Activated T-cell treated with anti-CD3 and anti-CD28 coated beads, Interleukin-2, amount 50 U/mL, for 72 hours (primary cell): ENCODE data around the gene TCF7. TPM values are rescaled to one million over a fixed set of nuclear protein-coding genes. Genes with fewer than 3 reads are reported as not detected.

Experiments
- ATAC-seq, 2 donors: fragments of 150-1000 bp; cut with Tn5 transposase; replicated peaks in 1 of 2; 2 replicates each; pipeline ENCODE4 v1.10.0; 2021; ENCODE audit warnings: moderate library complexity in 2 of 2, mild to moderate bottlenecking in 1 of 2
- DNase-seq, 2 donors: peaks; one replicate each; pipeline ENCODE4 v3.0.0; 2021 to 2022; ENCODE audit warnings: mixed read lengths in 1 of 2
- H3K27ac Mint-ChIP-seq: one replicate; pipeline ENCODE4 v1.8.0; 2022; ENCODE audit warnings: mild to moderate bottlenecking, moderate library complexity, mixed read lengths
- H3K27me3 Mint-ChIP-seq: one replicate; pipeline ENCODE4 v1.8.0; 2022; ENCODE audit warnings: low read depth, mixed read lengths
- H3K36me3 Mint-ChIP-seq, 2 donors: one replicate each; pipeline ENCODE4 v1.8.0; 2022; ENCODE audit warnings: mixed read lengths in 2 of 2, mild to moderate bottlenecking in 1 of 2; ENCODE audit not compliant: insufficient read depth in 2 of 2
- H3K4me1 Mint-ChIP-seq: one replicate; pipeline ENCODE4 v1.8.0; 2022; ENCODE audit warnings: low read depth, mixed read lengths
- H3K4me3 Mint-ChIP-seq, 2 donors: one replicate each; pipeline ENCODE4 v1.8.0; 2022; ENCODE audit warnings: mild to moderate bottlenecking in 2 of 2, mixed read lengths in 2 of 2, moderate library complexity in 2 of 2
- H3K9me3 Mint-ChIP-seq, 2 donors: one replicate each; pipeline ENCODE4 v1.8.0; 2022; ENCODE audit warnings: mixed read lengths in 2 of 2
- total RNA-seq, 2 donors: library from RNA; stranded (reverse); gene quantifications; one replicate each; pipeline ENCODE4 v1.2.3, GENCODE V29; 2022

TCF7 gene
- total RNA-seq, 2 donors from 2014 or later, result 142 to 265 TPM

- ATAC-seq (peak; percentile 81), DNase-seq (peak; percentile 68)
- H3K27ac Mint-ChIP-seq, result peak overlapping the region; percentile 75
- peaks cover 78% of the 10 kb centered on the region for H3K4me1 Mint-ChIP-seq
- H3K4me3 Mint-ChIP-seq, result peak overlapping the region; percentile 82 to 87
- peaks cover 6 to 12% of the 10 kb centered on the region in 2 donors for H3K36me3 Mint-ChIP-seq
- no peaks in the 10 kb centered on the region for H3K27me3 Mint-ChIP-seq
- H3K9me3 Mint-ChIP-seq, result no peaks in the 10 kb centered on the region
Observed at GRCh38 chr5:134111741-134112647, 2.5 kb upstream of the TCF7 start.

GRCh38 chr5:134112726-134113362, 1.6 kb upstream of the TCF7 start:
- Mint-ChIP-seq H3K9me3 (no peaks in the 10 kb centered on the region), H3K36me3 (peaks cover 7 to 20% of the 10 kb centered on the region in 2 donors), H3K4me1 (peaks cover 78% of the 10 kb centered on the region), H3K4me3 (peak overlapping the region; percentile 82 to 87), H3K27ac (peak overlapping the region; percentile 9), H3K27me3 (no peaks in the 10 kb centered on the region)
- no peak for DNase-seq
- ATAC-seq, result no peak

- ATAC-seq (no peak), DNase-seq (no peak)
- Mint-ChIP-seq H3K4me3 (peak overlapping the region; percentile 87 to 94), H3K36me3 (peaks cover 7 to 20% of the 10 kb centered on the region in 2 donors), H3K27ac (peak overlapping the region; percentile 81), H3K4me1 (peaks cover 78% of the 10 kb centered on the region), H3K9me3 (no peaks in the 10 kb centered on the region), H3K27me3 (no peaks in the 10 kb centered on the region)
Observed at GRCh38 chr5:134113363-134113889, 1.1 kb upstream of the TCF7 start.

- Mint-ChIP-seq H3K4me1 (peaks cover 82% of the 10 kb centered on the region), H3K27me3 (no peaks in the 10 kb centered on the region), H3K9me3 (no peaks in the 10 kb centered on the region), H3K36me3 (peaks cover 7 to 37% of the 10 kb centered on the region in 2 donors), H3K27ac (no peak overlapping the region), H3K4me3 (peak overlapping the region; percentile 78 to 87)
- ATAC-seq, result peak; percentile 16 to 28
- DNase-seq, result peak; percentile 80 to 85
Observed at GRCh38 chr5:134114886-134115805, 665 bp downstream of the TCF7 start.

GRCh38 chr5:134115806-134116175, 1.3 kb downstream of the TCF7 start:
- Mint-ChIP-seq H3K9me3 (no peaks in the 10 kb centered on the region), H3K36me3 (peaks cover 10 to 42% of the 10 kb centered on the region in 2 donors), H3K27me3 (no peaks in the 10 kb centered on the region), H3K27ac (no peak overlapping the region), H3K4me1 (peaks cover 82% of the 10 kb centered on the region), H3K4me3 (peak overlapping the region; percentile 78 to 87)
- ATAC-seq (no peak), DNase-seq (no peak)

- H3K36me3 Mint-ChIP-seq, result peaks cover 10 to 42% of the 10 kb centered on the region in 2 donors
- H3K27ac Mint-ChIP-seq, result peak overlapping the region; percentile 1
- peak overlapping the region; percentile 78 to 87 for H3K4me3 Mint-ChIP-seq
- ATAC-seq (no peak), DNase-seq (no peak)
- no peaks in the 10 kb centered on the region for H3K27me3 Mint-ChIP-seq
- no peaks in the 10 kb centered on the region for H3K9me3 Mint-ChIP-seq
- H3K4me1 Mint-ChIP-seq, result peaks cover 82% of the 10 kb centered on the region
Observed at GRCh38 chr5:134116286-134116685, 1.8 kb downstream of the TCF7 start.

- Mint-ChIP-seq H3K27ac (peak overlapping the region; percentile 47), H3K4me3 (peak overlapping the region; percentile 78 to 87), H3K36me3 (peaks cover 14 to 47% of the 10 kb centered on the region in 2 donors), H3K9me3 (no peaks in the 10 kb centered on the region), H3K27me3 (no peaks in the 10 kb centered on the region), H3K4me1 (peaks cover 82% of the 10 kb centered on the region)
- DNase-seq, result no peak
- no peak for ATAC-seq
Observed at GRCh38 chr5:134116789-134117761, 2.6 kb downstream of the TCF7 start.

- Mint-ChIP-seq H3K4me3 (peak overlapping the region; percentile 78 to 87), H3K9me3 (no peaks in the 10 kb centered on the region), H3K36me3 (peaks cover 14 to 47% of the 10 kb centered on the region in 2 donors), H3K4me1 (peaks cover 83% of the 10 kb centered on the region), H3K27me3 (no peaks in the 10 kb centered on the region), H3K27ac (no peak overlapping the region)
- DNase-seq (no peak), ATAC-seq (no peak)
Observed at GRCh38 chr5:134118212-134118835, 3.8 kb downstream of the TCF7 start.

- no peaks in the 10 kb centered on the region for H3K27me3 Mint-ChIP-seq
- peak overlapping the region; percentile 39 for H3K27ac Mint-ChIP-seq
- H3K4me3 Mint-ChIP-seq, result peak overlapping the region; percentile 78 to 87
- H3K9me3 Mint-ChIP-seq, result no peaks in the 10 kb centered on the region
- DNase-seq (no peak), ATAC-seq (peak in 1 of 2 donors; percentile 12)
- H3K36me3 Mint-ChIP-seq, result peaks cover 14 to 49% of the 10 kb centered on the region in 2 donors
- H3K4me1 Mint-ChIP-seq, result peaks cover 86% of the 10 kb centered on the region
Observed at GRCh38 chr5:134119720-134120119, 5.2 kb downstream of the TCF7 start.

GRCh38 chr5:134120386-134121138, 6.1 kb downstream of the TCF7 start:
- Mint-ChIP-seq H3K27ac (no peak overlapping the region), H3K4me3 (peak overlapping the region; percentile 78 to 87), H3K4me1 (peaks cover 95% of the 10 kb centered on the region), H3K36me3 (peaks cover 14 to 49% of the 10 kb centered on the region in 2 donors), H3K27me3 (no peaks in the 10 kb centered on the region), H3K9me3 (no peaks in the 10 kb centered on the region)
- ATAC-seq, result no peak
- DNase-seq, result no peak

GRCh38 chr5:134122530-134122929, 8.0 kb downstream of the TCF7 start:
- Mint-ChIP-seq H3K4me3 (peak overlapping the region; percentile 78 to 87), H3K27me3 (no peaks in the 10 kb centered on the region), H3K27ac (no peak overlapping the region), H3K36me3 (peaks cover 6 to 39% of the 10 kb centered on the region in 2 donors), H3K9me3 (no peaks in the 10 kb centered on the region), H3K4me1 (peaks cover 97% of the 10 kb centered on the region)
- no peak for DNase-seq
- ATAC-seq, result peak; percentile 26 to 29
